Gastroesophageal sphincter (tissue), 3 donors: ENCODE data around the gene SLC45A2.

Source experiments
- POLR2A ChIP-seq, 2 donors: fragments of 450-650 bp; IDR thresholded peaks; one replicate each; pipeline ENCODE4 v1.6.1; 2017; ENCODE audit warnings: antibody characterized with exemption in 2 of 2, mild to moderate bottlenecking in 2 of 2, moderate library complexity in 1 of 2
- TF ChIP-seq, protein P1 (sequence below), 4 experiments: fragments of 200-600 bp in 2 of 4; fragments of 450-650 bp in 2 of 4; sonication (generic) in 1 of 4; IDR thresholded peaks; one replicate each; pipeline ENCODE4 v1.5.1; 2017 to 2019; ENCODE audit warnings: antibody characterized with exemption in 4 of 4, mild to moderate bottlenecking in 2 of 4, moderate library complexity in 2 of 4

DNA sequence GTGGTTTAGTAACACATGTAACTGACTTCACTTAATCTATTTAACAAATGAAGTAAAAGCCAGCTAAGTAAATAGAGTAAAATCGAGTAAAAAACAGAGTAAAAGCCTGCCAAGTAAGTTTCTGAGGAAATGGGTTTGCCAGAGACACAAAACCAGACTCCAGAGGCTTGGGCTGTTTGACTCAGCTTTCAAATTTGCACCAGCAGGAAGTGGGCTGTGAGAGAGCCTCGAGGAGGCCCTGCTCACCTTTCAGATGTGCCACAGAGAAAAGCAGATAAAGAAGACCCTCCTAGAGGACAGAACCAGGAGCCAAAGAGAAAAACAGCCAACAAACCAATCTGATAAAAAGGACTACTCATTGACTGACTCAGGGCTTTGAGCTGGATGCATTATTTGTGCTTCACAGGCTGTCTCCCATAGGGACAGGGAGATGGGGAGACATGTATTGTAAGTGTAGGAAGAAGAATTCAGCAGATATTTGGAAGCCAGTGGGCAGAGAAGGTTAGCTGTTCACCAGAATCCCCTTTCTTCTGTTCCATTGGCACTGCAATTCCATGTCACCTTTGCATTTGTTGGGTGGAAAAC, 37.7 kb upstream of the SLC45A2 start:
- TF ChIP-seq POLR2A (IDR thresholded peaks at IDR 0.05): no peak
- TF ChIP-seq, protein P1, sequence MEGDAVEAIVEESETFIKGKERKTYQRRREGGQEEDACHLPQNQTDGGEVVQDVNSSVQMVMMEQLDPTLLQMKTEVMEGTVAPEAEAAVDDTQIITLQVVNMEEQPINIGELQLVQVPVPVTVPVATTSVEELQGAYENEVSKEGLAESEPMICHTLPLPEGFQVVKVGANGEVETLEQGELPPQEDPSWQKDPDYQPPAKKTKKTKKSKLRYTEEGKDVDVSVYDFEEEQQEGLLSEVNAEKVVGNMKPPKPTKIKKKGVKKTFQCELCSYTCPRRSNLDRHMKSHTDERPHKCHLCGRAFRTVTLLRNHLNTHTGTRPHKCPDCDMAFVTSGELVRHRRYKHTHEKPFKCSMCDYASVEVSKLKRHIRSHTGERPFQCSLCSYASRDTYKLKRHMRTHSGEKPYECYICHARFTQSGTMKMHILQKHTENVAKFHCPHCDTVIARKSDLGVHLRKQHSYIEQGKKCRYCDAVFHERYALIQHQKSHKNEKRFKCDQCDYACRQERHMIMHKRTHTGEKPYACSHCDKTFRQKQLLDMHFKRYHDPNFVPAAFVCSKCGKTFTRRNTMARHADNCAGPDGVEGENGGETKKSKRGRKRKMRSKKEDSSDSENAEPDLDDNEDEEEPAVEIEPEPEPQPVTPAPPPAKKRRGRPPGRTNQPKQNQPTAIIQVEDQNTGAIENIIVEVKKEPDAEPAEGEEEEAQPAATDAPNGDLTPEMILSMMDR (IDR thresholded peaks at IDR 0.05): no peak
